ENCODE data around the gene RHBDF2. TPM values are rescaled to one million over a fixed set of nuclear protein-coding genes. Genes with fewer than 3 reads are reported as not detected.

The RHBDF2 gene
- total RNA-seq, 1 donor from 2014 or later: 12.3 TPM

DNA sequence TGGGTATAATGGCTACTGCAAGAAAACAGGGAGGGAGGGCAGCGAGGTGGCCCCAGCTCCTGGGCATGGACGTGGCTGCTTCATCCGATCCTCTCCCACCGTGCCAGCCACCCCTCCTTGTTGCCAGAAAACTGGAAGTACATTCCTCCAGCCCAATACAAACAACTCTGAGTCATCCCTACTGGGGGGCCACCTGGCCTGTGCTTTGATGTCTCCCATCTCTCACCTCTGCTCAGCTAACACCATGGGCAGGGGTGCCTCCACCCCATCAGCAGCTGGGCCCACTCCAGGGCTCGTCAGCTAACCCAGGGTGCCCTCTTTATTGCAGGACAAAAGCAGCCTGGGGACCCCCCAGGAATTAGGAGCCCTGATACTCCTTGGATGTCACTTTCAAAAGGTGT lies 2.0 kb downstream of the RHBDF2 start:
- Mint-ChIP-seq H3K4me3 (peak overlapping the region; percentile 80), H3K36me3 (no peaks in the 10 kb centered on the region), H3K9me3 (no peaks in the 10 kb centered on the region), H3K27ac (no peak overlapping the region), H3K27me3 (peaks cover 14% of the 10 kb centered on the region), H3K4me1 (ENCODE audit: unreplicated experiment) (peaks cover 35% of the 10 kb centered on the region)
- TF ChIP-seq, protein P1, sequence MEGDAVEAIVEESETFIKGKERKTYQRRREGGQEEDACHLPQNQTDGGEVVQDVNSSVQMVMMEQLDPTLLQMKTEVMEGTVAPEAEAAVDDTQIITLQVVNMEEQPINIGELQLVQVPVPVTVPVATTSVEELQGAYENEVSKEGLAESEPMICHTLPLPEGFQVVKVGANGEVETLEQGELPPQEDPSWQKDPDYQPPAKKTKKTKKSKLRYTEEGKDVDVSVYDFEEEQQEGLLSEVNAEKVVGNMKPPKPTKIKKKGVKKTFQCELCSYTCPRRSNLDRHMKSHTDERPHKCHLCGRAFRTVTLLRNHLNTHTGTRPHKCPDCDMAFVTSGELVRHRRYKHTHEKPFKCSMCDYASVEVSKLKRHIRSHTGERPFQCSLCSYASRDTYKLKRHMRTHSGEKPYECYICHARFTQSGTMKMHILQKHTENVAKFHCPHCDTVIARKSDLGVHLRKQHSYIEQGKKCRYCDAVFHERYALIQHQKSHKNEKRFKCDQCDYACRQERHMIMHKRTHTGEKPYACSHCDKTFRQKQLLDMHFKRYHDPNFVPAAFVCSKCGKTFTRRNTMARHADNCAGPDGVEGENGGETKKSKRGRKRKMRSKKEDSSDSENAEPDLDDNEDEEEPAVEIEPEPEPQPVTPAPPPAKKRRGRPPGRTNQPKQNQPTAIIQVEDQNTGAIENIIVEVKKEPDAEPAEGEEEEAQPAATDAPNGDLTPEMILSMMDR (conservative IDR thresholded peaks at IDR 0.05): no peak
- DNase-seq (ENCODE audit: extremely low spot score, unreplicated experiment): no peak

DNA sequence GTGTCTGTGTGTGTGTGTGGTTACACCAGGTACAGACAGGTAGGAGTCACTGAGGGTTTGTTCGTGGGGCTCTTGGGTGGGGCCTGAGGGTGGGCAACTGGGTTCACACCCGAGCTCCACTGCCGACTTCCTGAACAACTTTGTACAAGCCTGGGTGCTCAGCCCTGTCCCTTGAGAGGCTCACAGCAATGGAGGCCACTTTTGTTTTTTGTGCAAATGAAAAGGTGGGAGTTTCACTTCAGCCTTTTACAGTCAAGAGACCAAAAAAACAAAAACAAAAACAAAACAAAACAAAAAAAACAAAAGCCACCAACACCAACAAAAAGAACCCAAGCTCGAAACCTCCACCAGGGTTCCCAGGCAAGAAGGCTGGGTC lies 2.4 kb downstream of the RHBDF2 start:
- no peaks in the 10 kb centered on the region for H3K9me3 Mint-ChIP-seq
- H3K4me1 Mint-ChIP-seq (ENCODE audit: unreplicated experiment): peaks cover 35% of the 10 kb centered on the region
- no peaks in the 10 kb centered on the region for H3K36me3 Mint-ChIP-seq
- peak overlapping the region; percentile 80 for H3K4me3 Mint-ChIP-seq
- peaks cover 11% of the 10 kb centered on the region for H3K27me3 Mint-ChIP-seq
- H3K27ac Mint-ChIP-seq: no peak overlapping the region
- TF ChIP-seq, protein P1 (conservative IDR thresholded peaks at IDR 0.05): no peak
- no peak for DNase-seq (ENCODE audit: extremely low spot score, unreplicated experiment)

- DNase-seq (ENCODE audit: extremely low spot score, unreplicated experiment): no peak
- peaks cover 11% of the 10 kb centered on the region for H3K27me3 Mint-ChIP-seq
- H3K36me3 Mint-ChIP-seq: no peaks in the 10 kb centered on the region
- TF ChIP-seq, protein P1 (conservative IDR thresholded peaks at IDR 0.05): no peak
- H3K4me1 Mint-ChIP-seq (ENCODE audit: unreplicated experiment): peaks cover 37% of the 10 kb centered on the region
- no peaks in the 10 kb centered on the region for H3K9me3 Mint-ChIP-seq
- H3K27ac Mint-ChIP-seq: peak overlapping the region; percentile 63
- H3K4me3 Mint-ChIP-seq: peak overlapping the region; percentile 80
These were observed 3.0 kb downstream of the RHBDF2 start for GRCh38 chr17:76497979-76498875.

DNA sequence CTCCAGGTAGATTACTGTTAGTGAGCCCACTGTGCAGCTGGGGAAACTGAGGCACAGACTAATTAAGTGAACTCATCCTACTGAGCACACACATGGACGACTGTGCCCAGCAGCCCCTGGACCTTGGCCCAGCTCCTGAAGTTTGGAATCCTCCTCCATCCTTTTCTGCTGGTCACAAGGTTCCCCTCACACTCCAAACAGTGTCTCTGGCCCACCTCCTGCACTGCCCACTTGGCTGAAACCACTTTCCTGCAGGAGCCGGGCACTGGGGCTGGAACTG lies 3.6 kb downstream of the RHBDF2 start:
- no peak overlapping the region for H3K27ac Mint-ChIP-seq
- no peak overlapping the region for H3K4me3 Mint-ChIP-seq
- H3K36me3 Mint-ChIP-seq: no peaks in the 10 kb centered on the region
- H3K4me1 Mint-ChIP-seq (ENCODE audit: unreplicated experiment): peaks cover 39% of the 10 kb centered on the region
- TF ChIP-seq, protein P1 (conservative IDR thresholded peaks at IDR 0.05): no peak
- no peaks in the 10 kb centered on the region for H3K9me3 Mint-ChIP-seq
- peaks cover 11% of the 10 kb centered on the region for H3K27me3 Mint-ChIP-seq
- DNase-seq (ENCODE audit: extremely low spot score, unreplicated experiment): no peak

DNA sequence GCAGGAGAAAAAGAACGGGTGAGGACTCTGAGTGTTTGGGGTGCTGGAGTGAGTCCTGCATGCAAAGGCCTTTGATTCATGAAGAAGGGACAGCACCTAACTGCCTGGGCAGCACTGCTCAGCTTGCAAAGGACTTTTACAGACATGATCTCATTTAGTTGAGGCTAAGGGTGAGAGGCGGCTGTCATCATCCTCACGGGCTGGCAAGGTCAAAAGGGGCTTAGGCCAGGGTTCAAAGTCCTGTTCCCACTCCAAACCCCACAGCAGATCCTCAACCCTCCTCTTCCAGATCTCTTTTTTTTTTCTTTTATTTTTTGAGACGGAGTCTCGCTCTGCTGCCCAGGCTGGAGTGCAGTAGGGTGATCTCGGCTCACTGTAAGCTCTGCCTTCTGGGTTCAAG lies 4.8 kb downstream of the RHBDF2 start:
- H3K9me3 Mint-ChIP-seq: no peaks in the 10 kb centered on the region
- H3K36me3 Mint-ChIP-seq: no peaks in the 10 kb centered on the region
- peaks cover 6% of the 10 kb centered on the region for H3K27me3 Mint-ChIP-seq
- peaks cover 34% of the 10 kb centered on the region for H3K4me1 Mint-ChIP-seq (ENCODE audit: unreplicated experiment)
- H3K27ac Mint-ChIP-seq: no peak overlapping the region
- no peak overlapping the region for H3K4me3 Mint-ChIP-seq
- TF ChIP-seq, protein P1 (conservative IDR thresholded peaks at IDR 0.05): no peak
- no peak for DNase-seq (ENCODE audit: extremely low spot score, unreplicated experiment)

All from type B pancreatic cell (in vitro differentiated cells).